GM12865 (cell line): ENCODE data around the gene MRPS2.

Experiments
- DNase-seq: peaks from one replicate; pipeline ENCODE4 v3.0.0; 2010; ENCODE audit warnings: low read depth
- H3K4me3 ChIP-seq: 2 replicates; pipeline ENCODE4 v1.5.1; 2011; ENCODE audit warnings: mild to moderate bottlenecking, low read depth, low read length, control low read depth
- CTCF ChIP-seq: IDR thresholded peaks from 2 replicates; pipeline ENCODE4 v1.5.1; 2011; ENCODE audit warnings: low read length, control low read depth, low read depth, inconsistent platforms; ENCODE audit not compliant: insufficient read depth; ENCODE audit errors: missing control alignments

MRPS2 gene

GRCh38 chr9:135487281-135488012 is 13.0 kb upstream of the MRPS2 start:
- no peak overlapping the region for H3K4me3 ChIP-seq
- no peak for DNase-seq
- TF ChIP-seq CTCF: no peak

DNA sequence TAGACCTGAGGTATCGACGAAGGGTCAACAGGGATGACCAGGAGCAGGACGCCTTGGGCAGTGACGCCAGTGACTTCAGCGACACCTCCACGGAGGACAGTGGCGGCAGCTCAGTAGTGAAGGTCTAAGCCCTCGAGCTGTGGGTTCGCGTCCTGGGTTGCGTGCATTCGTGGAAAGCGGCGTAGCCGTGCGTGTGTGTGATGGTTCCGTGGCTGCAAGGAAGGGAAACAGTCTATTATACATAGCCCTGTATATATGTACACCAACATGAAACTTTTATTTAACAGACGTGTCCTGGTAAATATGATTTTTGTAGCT is 12.5 kb upstream of the MRPS2 start:
- H3K4me3 ChIP-seq: no peak overlapping the region
- no peak for DNase-seq
- TF ChIP-seq CTCF: no peak

DNA sequence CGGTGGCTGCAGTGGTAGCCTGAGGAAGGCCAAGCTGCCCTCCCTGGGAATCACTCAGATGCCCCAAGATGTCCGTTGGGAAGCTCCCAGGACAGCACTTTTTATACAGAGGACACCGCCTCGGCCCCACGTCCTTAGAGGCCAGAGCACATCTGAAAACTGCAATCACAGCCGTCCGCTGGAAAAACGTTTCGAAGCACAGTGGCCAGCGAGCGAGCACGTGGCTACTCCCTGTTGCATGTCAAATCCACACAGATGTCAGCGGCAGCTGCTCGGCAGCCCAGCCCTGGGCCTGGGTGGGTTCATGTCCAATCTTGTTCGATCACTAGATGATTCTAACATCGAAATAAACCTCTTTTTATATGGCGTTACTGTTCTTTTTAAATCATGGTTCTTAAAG is 12.0 kb upstream of the MRPS2 start:
- no peak for TF ChIP-seq CTCF
- H3K4me3 ChIP-seq: no peak overlapping the region
- no peak for DNase-seq

DNA sequence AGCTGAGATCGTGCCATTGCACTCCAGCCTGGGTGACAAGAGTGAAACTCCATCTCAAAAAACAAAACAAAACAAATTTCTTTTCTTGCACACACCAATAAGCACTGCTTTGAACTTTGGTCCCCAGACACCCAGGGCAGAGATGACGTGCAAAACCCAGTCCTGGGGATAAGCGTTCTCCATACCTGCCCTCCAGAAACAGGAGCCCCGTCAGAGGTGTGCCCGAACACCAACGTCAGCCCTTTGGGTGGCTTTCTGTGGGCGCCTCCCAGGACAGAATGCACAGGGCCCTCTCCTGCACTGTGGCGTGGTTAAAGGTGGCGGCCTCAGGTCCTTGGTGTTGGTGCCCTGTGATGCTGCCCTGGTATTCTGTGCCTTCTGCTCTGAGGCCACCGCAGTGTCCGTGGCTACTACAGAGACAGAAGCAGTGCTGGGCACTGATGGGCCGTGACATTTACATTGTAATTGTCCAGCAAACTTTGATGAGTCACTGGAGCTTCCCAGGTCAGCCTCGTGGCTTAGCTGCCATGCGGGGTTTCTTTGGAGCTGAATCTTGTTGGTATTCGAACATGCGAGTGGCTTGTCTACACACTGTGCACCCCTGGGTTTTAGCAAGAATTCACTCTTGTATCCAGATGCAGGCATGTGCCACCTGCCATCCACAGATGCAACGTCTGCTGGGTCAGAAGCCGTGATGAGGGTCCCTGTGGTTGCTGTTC is 11.1 kb upstream of the MRPS2 start:
- DNase-seq: no peak
- TF ChIP-seq CTCF: no peak
- no peak overlapping the region for H3K4me3 ChIP-seq

GRCh38 chr9:135490166-135490870 is 10.2 kb upstream of the MRPS2 start:
- no peak for DNase-seq
- no peak overlapping the region for H3K4me3 ChIP-seq
- no peak for TF ChIP-seq CTCF

GRCh38 chr9:135490980-135491464 is 9.5 kb upstream of the MRPS2 start:
- no peak overlapping the region for H3K4me3 ChIP-seq
- TF ChIP-seq CTCF: no peak
- DNase-seq: no peak

DNA sequence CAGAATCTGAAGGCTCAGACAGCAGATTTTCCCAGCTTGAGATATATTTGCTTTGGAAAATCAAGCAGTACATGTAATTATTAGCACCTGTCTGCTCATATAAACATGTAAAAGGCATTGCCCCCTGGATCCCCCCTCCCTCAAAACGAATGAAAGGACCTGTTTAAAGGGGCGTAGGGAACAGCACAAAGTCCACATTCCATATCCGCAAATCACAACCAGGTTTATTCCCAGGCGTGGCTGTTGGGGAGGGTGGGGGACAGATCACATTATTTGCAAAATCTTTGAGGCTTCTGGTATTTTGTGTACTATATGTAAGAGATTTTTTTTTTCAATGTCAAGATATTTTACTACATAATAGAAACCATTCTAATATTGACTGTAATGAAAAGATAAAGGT is 8.7 kb upstream of the MRPS2 start:
- TF ChIP-seq CTCF: no peak
- H3K4me3 ChIP-seq: no peak overlapping the region
- no peak for DNase-seq
